ENCODE results near the gene CEMIP. TPM values are rescaled to one million over a fixed set of nuclear protein-coding genes. Genes with fewer than 3 reads are reported as not detected.

CEMIP gene
- polyA plus RNA-seq, 1 donor (not counting 4 experiments of a cell fraction or from before 2014, with no cell fraction given) = 2.3 TPM

GRCh38 chr15:80918196-80918783, 139.1 kb downstream of the CEMIP start:
- H2AFZ ChIP-seq (ENCODE audit: control insufficient read depth, low read length) = no peak overlapping the region
- no peak for TF ChIP-seq EZH2 (IDR thresholded peaks at IDR 0.05; ENCODE audit: low read length)
- TF ChIP-seq CTCF (optimal IDR thresholded peaks at IDR 0.05 in 1 of 3, IDR thresholded peaks at IDR 0.05 in 1 of 3, conservative IDR thresholded peaks at IDR 0.05 in 1 of 3; ENCODE audit: extremely low read depth in 1 of 3, insufficient read depth in 2 of 3, low read length in 3 of 3) = no peak
- no peaks in the 10 kb centered on the region for H4K20me1 ChIP-seq (ENCODE audit: control insufficient read depth, extremely low read depth, insufficient read depth, low read length)
- H3K4me1 ChIP-seq (ENCODE audit: control insufficient read depth, extremely low read depth, insufficient read depth, low read length) = peaks cover 10% of the 10 kb centered on the region
- DNase-seq (ENCODE audit: low read depth, low spot score) = no peak
- H3K4me2 ChIP-seq (ENCODE audit: control insufficient read depth, extremely low read depth, insufficient read depth, low read depth, low read length) = no peak overlapping the region
- no peaks in the 10 kb centered on the region for H3K27me3 ChIP-seq (ENCODE audit: control insufficient read depth, extremely low read depth, insufficient read depth, low read length)
- no peaks in the 10 kb centered on the region for H3K9me1 ChIP-seq (ENCODE audit: control insufficient read depth, extremely low read depth, insufficient read depth, low read length)
- H3K4me3 ChIP-seq (ENCODE audit: control insufficient read depth in 2 of 3, extremely low read depth in 1 of 3, insufficient read depth in 2 of 3, low read depth in 1 of 3, low read length in 3 of 3) = no peak overlapping the region
- H3K36me3 ChIP-seq (ENCODE audit: control insufficient read depth in 2 of 2, extremely low read depth in 1 of 2, insufficient read depth in 2 of 2, low read length in 2 of 2) = no peaks in the 10 kb centered on the region
- dilution Hi-C loops (cut with MboI; ENCODE audit: extremely low pct_ligation_motif_present, low sequenced_read_pairs) = no loop called here
- H3K79me2 ChIP-seq (ENCODE audit: control insufficient read depth, insufficient read depth, low read length) = no peaks in the 10 kb centered on the region
- no peak overlapping the region for H3K9ac ChIP-seq (ENCODE audit: control insufficient read depth, extremely low read depth, insufficient read depth, low read length)
- no peak overlapping the region for H3K27ac ChIP-seq (ENCODE audit: control insufficient read depth, insufficient read depth, low read length)
- FAIRE-seq = no peak
- H3K9me3 ChIP-seq (ENCODE audit: control insufficient read depth, low read depth, low read length) = no peaks in the 10 kb centered on the region

GRCh38 chr15:80920271-80920699, 141.1 kb downstream of the CEMIP start:
- FAIRE-seq (no peak), DNase-seq (ENCODE audit: low read depth, low spot score) (no peak)
- Histone ChIP-seq H3K9me3 (ENCODE audit: control insufficient read depth, low read depth, low read length) (no peaks in the 10 kb centered on the region), H3K9ac (ENCODE audit: control insufficient read depth, extremely low read depth, insufficient read depth, low read length) (no peak overlapping the region), H3K4me3 (ENCODE audit: control insufficient read depth in 2 of 3, extremely low read depth in 1 of 3, insufficient read depth in 2 of 3, low read depth in 1 of 3, low read length in 3 of 3) (no peak overlapping the region), H3K4me2 (ENCODE audit: control insufficient read depth, extremely low read depth, insufficient read depth, low read depth, low read length) (no peak overlapping the region), H2AFZ (ENCODE audit: control insufficient read depth, low read length) (no peak overlapping the region), H3K36me3 (ENCODE audit: control insufficient read depth in 2 of 2, extremely low read depth in 1 of 2, insufficient read depth in 2 of 2, low read length in 2 of 2) (no peaks in the 10 kb centered on the region), H3K4me1 (ENCODE audit: control insufficient read depth, extremely low read depth, insufficient read depth, low read length) (peaks cover 6% of the 10 kb centered on the region), H3K27ac (ENCODE audit: control insufficient read depth, insufficient read depth, low read length) (no peak overlapping the region), H3K27me3 (ENCODE audit: control insufficient read depth, extremely low read depth, insufficient read depth, low read length) (no peaks in the 10 kb centered on the region), H3K9me1 (ENCODE audit: control insufficient read depth, extremely low read depth, insufficient read depth, low read length) (no peaks in the 10 kb centered on the region), H4K20me1 (ENCODE audit: control insufficient read depth, extremely low read depth, insufficient read depth, low read length) (no peaks in the 10 kb centered on the region), H3K79me2 (ENCODE audit: control insufficient read depth, insufficient read depth, low read length) (no peaks in the 10 kb centered on the region)
- dilution Hi-C loops (cut with MboI; ENCODE audit: extremely low pct_ligation_motif_present, low sequenced_read_pairs) = no loop called here
- TF ChIP-seq EZH2 (IDR thresholded peaks at IDR 0.05; ENCODE audit: low read length) (no peak), CTCF (optimal IDR thresholded peaks at IDR 0.05 in 1 of 3, IDR thresholded peaks at IDR 0.05 in 1 of 3, conservative IDR thresholded peaks at IDR 0.05 in 1 of 3; ENCODE audit: extremely low read depth in 1 of 3, insufficient read depth in 2 of 3, low read length in 3 of 3) (no peak)

Data from keratinocyte (primary cell).